HepG2 (cell line): ENCODE measurements around the gene MYPN. TPM values are rescaled to one million over a fixed set of nuclear protein-coding genes. Genes with fewer than 3 reads are reported as not detected.
"Not testable (repeated sequence)": the region's sequence is repeated elsewhere in the genome, so short reads cannot be mapped to it uniquely, and the experiment has no call there.

Experiments used
- ATAC-seq: fragments of 200-7000 bp; cut with Tn5 transposase; 3 replicates; pipeline ENCODE4 v1.9.1; 2020; ENCODE audit warnings: mild to moderate bottlenecking, moderate library complexity
- BruUV-seq: library from RNA; stranded (reverse); fragments of 400-500 nt; replicated peaks from 2 replicates; lab custom pipeline; 2021; lab: Mats Ljungman, UMichigan
- CTCF ChIA-PET: fragments of 300-600 bp; formaldehyde crosslinking; extraction: SDS; loops from one replicate; lab custom pipeline; 2021; ENCODE audit warnings: low total read pairs, inconsistent platforms, low intra/inter-chr PET ratio; lab: Yijun Ruan, JAX
- POLR2A ChIA-PET: fragments of 350-600 bp; sonication (Branson Sonifier 250); formaldehyde crosslinking; loops from one replicate; lab custom pipeline; 2020; ENCODE audit warnings: antibody characterized with exemption, inconsistent platforms; lab: Yijun Ruan, JAX
- DNase-seq: peaks from one replicate; pipeline ENCODE4 v3.0.0-alpha.2; 2015; ENCODE audit warnings: low spot score
- FAIRE-seq: peaks from 3 replicates; lab custom pipeline; 2011; peaks lifted over from hg19 to GRCh38; lab: Jason Lieb, UNC
- H2AFZ ChIP-seq: one replicate; pipeline ENCODE4 v1.6.1; 2011; ENCODE audit warnings: low read length, inconsistent platforms
- H3K27ac ChIP-seq: fragments of 300-600 bp; 3 replicates; pipeline ENCODE4 v1.8.0; 2011; ENCODE audit warnings: mixed run types, mild to moderate bottlenecking, mixed read lengths, low read length, inconsistent platforms; ENCODE audit not compliant: insufficient read depth; ENCODE audit errors: extremely low read length
- H3K27me3 ChIP-seq, 2 experiments: fragments of 200-600 bp in 1 of 2; 2 replicates in 1 of 2; 3 replicates in 1 of 2; pipeline versions ENCODE4 v1.6.0 to v1.8.0; 2011; ENCODE audit warnings: low read length in 2 of 2, mild to moderate bottlenecking in 2 of 2, moderate library complexity in 2 of 2, inconsistent platforms in 1 of 2; ENCODE audit not compliant: insufficient read depth in 2 of 2, control insufficient read depth in 1 of 2
- H3K36me3 ChIP-seq, 2 experiments: fragments of 200-600 bp in 1 of 2; replicated peaks in 1 of 2; 2 replicates in 1 of 2; 3 replicates in 1 of 2; pipeline versions ENCODE4 v1.5.1 to v1.8.0; 2011; ENCODE audit warnings: low read length in 2 of 2, inconsistent platforms in 1 of 2; ENCODE audit not compliant: insufficient read depth in 2 of 2, control insufficient read depth in 1 of 2
- H3K4me1 ChIP-seq: 2 replicates; pipeline ENCODE4 v1.5.1; 2012; ENCODE audit warnings: low read length, inconsistent platforms; ENCODE audit not compliant: insufficient read depth
- H3K4me2 ChIP-seq: 2 replicates; pipeline ENCODE4 v1.6.0; 2011; ENCODE audit warnings: low read depth, low read length, inconsistent platforms
- H3K4me3 ChIP-seq, 3 experiments: fragments of 200-600 bp in 1 of 3; sonication (generic), shearing (Covaris generic) in 1 of 3; replicated peaks in 1 of 3; 2 replicates each; pipeline ENCODE4 v1.5.1; 2011 to 2016; ENCODE audit warnings: low read length in 3 of 3, inconsistent platforms in 2 of 3, low read depth in 2 of 3, mild to moderate bottlenecking in 2 of 3, control low read depth in 1 of 3, mixed read lengths in 1 of 3; ENCODE audit not compliant: insufficient read depth in 1 of 3
- H3K79me2 ChIP-seq: one replicate; pipeline ENCODE4 v1.6.1; 2011; ENCODE audit warnings: low read length, inconsistent platforms; ENCODE audit not compliant: insufficient read depth
- H3K9ac ChIP-seq: 2 replicates; pipeline ENCODE4 v1.6.0; 2011; ENCODE audit warnings: mild to moderate bottlenecking, low read depth, low read length, inconsistent platforms; ENCODE audit not compliant: insufficient read depth
- H3K9me3 ChIP-seq: 2 replicates; pipeline ENCODE4 v1.5.1; 2012; ENCODE audit warnings: mild to moderate bottlenecking, low read length
- H4K20me1 ChIP-seq: 2 replicates; pipeline ENCODE4 v1.6.0; 2011; ENCODE audit warnings: inconsistent platforms, mild to moderate bottlenecking, low read length, moderate library complexity; ENCODE audit not compliant: insufficient read depth
- DNMT3B ChIP-seq: conservative IDR thresholded peaks from 2 replicates; pipeline ENCODE4 v1.6.1; 2016; ENCODE audit warnings: missing biosample characterization, control low read depth
- LBX2 ChIP-seq: sonication (generic); formaldehyde crosslinking; IDR thresholded peaks from 2 replicates; pipeline ENCODE4 v1.5.0; 2020; ENCODE audit warnings: missing genetic modification reagents, mild to moderate bottlenecking, borderline replicate concordance
- SMAD9 ChIP-seq: sonication (generic); formaldehyde crosslinking; IDR thresholded peaks from 2 replicates; pipeline ENCODE4 v1.5.1; 2020; ENCODE audit warnings: mild to moderate bottlenecking, missing genetic modification reagents
- SSRP1 ChIP-seq: IDR thresholded peaks from 2 replicates; pipeline ENCODE4 v1.6.1; 2016; ENCODE audit warnings: control low read depth
- U2AF1 ChIP-seq: fragments of 200-400 bp; formaldehyde crosslinking; optimal IDR thresholded peaks from 2 replicates; pipeline ENCODE3; 2017; ENCODE audit warnings: mild to moderate bottlenecking, low read depth, low read length
- YY1 ChIP-seq: IDR thresholded peaks from 2 replicates; pipeline ENCODE4 v1.6.1; 2011; ENCODE audit warnings: low read length, low read depth, moderate library complexity, mild to moderate bottlenecking; ENCODE audit not compliant: insufficient read depth, insufficient replicate concordance
- ZNF564 ChIP-seq: sonication (generic); formaldehyde crosslinking; IDR thresholded peaks from 2 replicates; pipeline ENCODE4 v1.8.1; 2023; ENCODE audit warnings: mild to moderate bottlenecking, missing genetic modification reagents
- ZNF607 ChIP-seq: sonication (generic); formaldehyde crosslinking; IDR thresholded peaks from 2 replicates; pipeline ENCODE4 v1.5.1; 2020; ENCODE audit warnings: missing genetic modification reagents, mild to moderate bottlenecking, borderline replicate concordance
- ZNF672 ChIP-seq: sonication (generic); formaldehyde crosslinking; IDR thresholded peaks from 2 replicates; pipeline ENCODE4 v1.8.1; 2022; ENCODE audit warnings: missing genetic modification reagents
- WGBS: methylation state at CpG from one replicate; pipeline ENCODE4 v1.1.6; 2017; ENCODE audit warnings: low lambda C conversion rate; 5-methylcytosine and 5-hydroxymethylcytosine counted together
- in situ Hi-C: cut with HindIII; loops from 2 replicates; pipeline ENCODE4 v1.10.0; 2017; ENCODE audit warnings: low pct_unique_long_range_greater_than_20kb; ENCODE audit not compliant: extremely low pct_ligation_motif_present
- intact Hi-C: fragments of 100-400 bp; cut with micrococcal nuclease; formaldehyde crosslinking; loops from one replicate; pipeline ENCODE4 v1.10.0; 2022; ENCODE audit not compliant: unreplicated experiment
- polyA plus RNA-seq, 8 experiments: library from polyadenylated mRNA; depleted of rRNA in 3 of 8; stranded (reverse) in 7 of 8; unstranded in 1 of 8; fragments of >200 nt; fragmentation: Illumina TruSeq in 4 of 8; extraction: Trizol in 4 of 8; gene quantifications; 2 replicates each; pipeline versions ENCODE4 v1.2.1 to v1.2.3, GENCODE V29; 2011 to 2016; ENCODE audit warnings: low read depth in 4 of 8, missing spikeins in 1 of 8, mixed read lengths in 1 of 8; ENCODE audit not compliant: insufficient read depth in 1 of 8
- total RNA-seq, 5 experiments: library from RNA; depleted of rRNA; stranded (reverse); fragments of >200 nt; fragmentation: Illumina TruSeq; extraction: Trizol; gene quantifications; 2 replicates each; pipeline ENCODE4 v1.2.3, GENCODE V29; 2016; ENCODE audit warnings: low read depth in 1 of 5
- TF ChIP-seq, protein P1 (sequence below): sonication (generic); formaldehyde crosslinking; IDR thresholded peaks from 2 replicates; pipeline ENCODE4 v1.5.0; 2020; ENCODE audit warnings: mild to moderate bottlenecking, missing genetic modification reagents
- TF ChIP-seq, protein P2 (sequence below): sonication (generic); formaldehyde crosslinking; IDR thresholded peaks from 2 replicates; pipeline ENCODE4 v1.5.0; 2020; ENCODE audit warnings: missing genetic modification reagents

The MYPN gene
- total and polyA plus RNA-seq, 2 of the 13 experiments (the other 11 are each of a cell fraction or from before 2014, with no cell fraction given) = not detected

- H3K36me3 ChIP-seq, H2AFZ ChIP-seq, H4K20me1 ChIP-seq, H3K79me2 ChIP-seq, BruUV-seq, H3K9ac ChIP-seq, H3K27ac ChIP-seq, H3K27me3 ChIP-seq, FAIRE-seq, ATAC-seq, H3K9me3 ChIP-seq, H3K4me1 ChIP-seq, CTCF ChIA-PET, H3K4me2 ChIP-seq, DNase-seq, POLR2A ChIA-PET, in situ Hi-C loops, H3K4me3 ChIP-seq: not testable (repeated sequence)
- intact Hi-C loops = loop anchor here (1.0 kb wide), 1 partner anchor 11 kb away; no protein-coding TSS in a partner anchor
- WGBS = 14% methylated on average over 2 of the region's 2 CpGs
Measured at GRCh38 chr10:68195776-68196175, 86.5 kb downstream of the MYPN start.

- Histone ChIP-seq H3K4me1 (0 out of 2 replicates have a peak, but pooled peaks cover 5% of the 10 kb centered on the region), H3K9ac (no peak overlapping the region), H3K27me3 (no peaks in the 10 kb centered on the region), H4K20me1 (no peaks in the 10 kb centered on the region), H3K4me2 (no peak overlapping the region), H3K9me3 (no peaks in the 10 kb centered on the region), H3K4me3 (no peak overlapping the region), H2AFZ (no peak overlapping the region), H3K36me3 (no peaks in the 10 kb centered on the region), H3K27ac (no peak overlapping the region), H3K79me2 (no peaks in the 10 kb centered on the region)
- WGBS = 9% methylated on average over 3 of the region's 3 CpGs
- no peak for ATAC-seq
- TF ChIP-seq ZNF672 (CRISPR knock-in tag) = no peak
- TF ChIP-seq ZNF607 = no peak
- TF ChIP-seq, protein P1, sequence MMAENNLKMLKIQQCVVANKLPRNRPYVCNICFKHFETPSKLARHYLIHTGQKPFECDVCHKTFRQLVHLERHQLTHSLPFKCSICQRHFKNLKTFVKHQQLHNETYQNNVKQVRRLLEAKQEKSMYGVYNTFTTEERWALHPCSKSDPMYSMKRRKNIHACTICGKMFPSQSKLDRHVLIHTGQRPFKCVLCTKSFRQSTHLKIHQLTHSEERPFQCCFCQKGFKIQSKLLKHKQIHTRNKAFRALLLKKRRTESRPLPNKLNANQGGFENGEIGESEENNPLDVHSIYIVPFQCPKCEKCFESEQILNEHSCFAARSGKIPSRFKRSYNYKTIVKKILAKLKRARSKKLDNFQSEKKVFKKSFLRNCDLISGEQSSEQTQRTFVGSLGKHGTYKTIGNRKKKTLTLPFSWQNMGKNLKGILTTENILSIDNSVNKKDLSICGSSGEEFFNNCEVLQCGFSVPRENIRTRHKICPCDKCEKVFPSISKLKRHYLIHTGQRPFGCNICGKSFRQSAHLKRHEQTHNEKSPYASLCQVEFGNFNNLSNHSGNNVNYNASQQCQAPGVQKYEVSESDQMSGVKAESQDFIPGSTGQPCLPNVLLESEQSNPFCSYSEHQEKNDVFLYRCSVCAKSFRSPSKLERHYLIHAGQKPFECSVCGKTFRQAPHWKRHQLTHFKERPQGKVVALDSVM (CRISPR knock-in tag) = no peak
- no peak for TF ChIP-seq LBX2 (CRISPR knock-in tag)
- TF ChIP-seq YY1 = no peak
- TF ChIP-seq, protein P2, sequence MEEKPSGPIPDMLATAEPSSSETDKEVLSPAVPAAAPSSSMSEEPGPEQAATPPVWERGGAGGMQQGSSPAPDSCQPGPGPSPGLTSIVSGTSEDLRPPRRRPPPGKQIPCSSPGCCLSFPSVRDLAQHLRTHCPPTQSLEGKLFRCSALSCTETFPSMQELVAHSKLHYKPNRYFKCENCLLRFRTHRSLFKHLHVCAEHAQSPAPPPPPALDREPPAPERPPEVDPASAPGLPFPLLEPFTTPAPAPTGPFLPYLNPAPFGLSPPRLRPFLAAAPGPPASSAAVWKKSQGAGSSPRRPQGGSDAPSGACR (CRISPR knock-in tag) = no peak
- no peak for TF ChIP-seq U2AF1
- no peak for TF ChIP-seq SSRP1 (CRISPR knock-in tag)
- TF ChIP-seq ZNF564 (CRISPR knock-in tag) = no peak
- no peak for TF ChIP-seq SMAD9
- no peak for TF ChIP-seq DNMT3B (CRISPR knock-in tag)
- ChIA-PET POLR2A (no interaction called here), CTCF (no interaction called here)
- DNase-seq = no peak
- FAIRE-seq = no peak
- BruUV-seq = no TSS peak
- in situ Hi-C loops = no loop called here
- intact Hi-C loops = no loop called here
Measured at GRCh38 chr10:68196701-68197100, 87.4 kb downstream of the MYPN start.
